ENCODE results near the gene PIK3R4.

DNA sequence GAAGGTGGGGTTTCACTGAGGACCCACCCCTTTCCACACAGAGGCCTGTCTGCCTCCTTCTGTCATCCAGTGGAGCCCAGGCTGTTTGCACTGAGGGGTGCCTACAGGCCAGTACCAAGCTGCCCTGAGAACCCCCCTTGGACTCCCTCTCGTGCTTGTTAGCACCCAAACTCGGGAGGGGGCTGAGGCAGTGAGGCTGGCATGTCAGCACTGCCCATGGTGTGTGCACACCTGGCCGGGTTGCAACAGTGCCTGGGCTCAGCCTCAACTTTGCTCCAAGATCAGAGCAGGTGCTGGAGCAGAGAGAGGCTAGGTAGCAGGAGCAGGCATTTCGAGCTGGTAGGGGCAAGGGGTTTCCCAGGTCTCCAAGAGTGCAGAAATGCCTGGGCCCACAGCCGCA, 90.0 kb downstream of the PIK3R4 start:
- TF ChIP-seq, protein P1, sequence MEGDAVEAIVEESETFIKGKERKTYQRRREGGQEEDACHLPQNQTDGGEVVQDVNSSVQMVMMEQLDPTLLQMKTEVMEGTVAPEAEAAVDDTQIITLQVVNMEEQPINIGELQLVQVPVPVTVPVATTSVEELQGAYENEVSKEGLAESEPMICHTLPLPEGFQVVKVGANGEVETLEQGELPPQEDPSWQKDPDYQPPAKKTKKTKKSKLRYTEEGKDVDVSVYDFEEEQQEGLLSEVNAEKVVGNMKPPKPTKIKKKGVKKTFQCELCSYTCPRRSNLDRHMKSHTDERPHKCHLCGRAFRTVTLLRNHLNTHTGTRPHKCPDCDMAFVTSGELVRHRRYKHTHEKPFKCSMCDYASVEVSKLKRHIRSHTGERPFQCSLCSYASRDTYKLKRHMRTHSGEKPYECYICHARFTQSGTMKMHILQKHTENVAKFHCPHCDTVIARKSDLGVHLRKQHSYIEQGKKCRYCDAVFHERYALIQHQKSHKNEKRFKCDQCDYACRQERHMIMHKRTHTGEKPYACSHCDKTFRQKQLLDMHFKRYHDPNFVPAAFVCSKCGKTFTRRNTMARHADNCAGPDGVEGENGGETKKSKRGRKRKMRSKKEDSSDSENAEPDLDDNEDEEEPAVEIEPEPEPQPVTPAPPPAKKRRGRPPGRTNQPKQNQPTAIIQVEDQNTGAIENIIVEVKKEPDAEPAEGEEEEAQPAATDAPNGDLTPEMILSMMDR (IDR thresholded peaks at IDR 0.05) = no peak
- TF ChIP-seq POLR2A (IDR thresholded peaks at IDR 0.05) = no peak
